NCI-H1092 (cell line): ENCODE results near the gene LASP1.
"Not testable (repeated sequence)": the region's sequence is repeated elsewhere in the genome, so short reads cannot be mapped to it uniquely, and the experiment has no call there.

Source experiments
- DNase-seq: peaks from one replicate; lab custom pipeline; 2025; lab: John Stamatoyannopoulos, UW

The LASP1 gene

GRCh38 chr17:38939987-38940386 is 70.1 kb downstream of the LASP1 start:
- DNase-seq, result no peak

- DNase-seq, result no peak
These were observed 70.5 kb downstream of the LASP1 start for GRCh38 chr17:38940404-38940803.

GRCh38 chr17:38942696-38943334 is 73.0 kb downstream of the LASP1 start:
- no peak for DNase-seq

- no peak for DNase-seq
These were observed 73.7 kb downstream of the LASP1 start for GRCh38 chr17:38943607-38944006.

GRCh38 chr17:38947189-38947588 is 77.3 kb downstream of the LASP1 start:
- DNase-seq, result no peak

GRCh38 chr17:38953800-38954199 is 83.9 kb downstream of the LASP1 start:
- DNase-seq, result not testable (repeated sequence)

GRCh38 chr17:38958326-38958725 is 88.5 kb downstream of the LASP1 start:
- DNase-seq, result no peak

GRCh38 chr17:38958756-38959155 is 88.9 kb downstream of the LASP1 start:
- DNase-seq, result no peak

- no peak for DNase-seq
These were observed 89.7 kb downstream of the LASP1 start for GRCh38 chr17:38959508-38959907.

- DNase-seq, result no peak
These were observed 90.5 kb downstream of the LASP1 start for GRCh38 chr17:38960402-38960801.

GRCh38 chr17:38961413-38961812 is 91.6 kb downstream of the LASP1 start:
- DNase-seq, result no peak

- DNase-seq, result no peak
These were observed 97.5 kb downstream of the LASP1 start, which contains the start of gene FBXO47 for GRCh38 chr17:38967290-38967738. Gene FBXO47 (minus strand): TSS chr17:38967403. CDS start chr17:38963025, 4,378 bp downstream.

GRCh38 chr17:38969281-38969680 is 99.4 kb downstream of the LASP1 start:
- no peak for DNase-seq

- no peak for DNase-seq
These were observed 100.3 kb downstream of the LASP1 start for GRCh38 chr17:38970128-38970527.

GRCh38 chr17:38970804-38971203 is 100.9 kb downstream of the LASP1 start:
- no peak for DNase-seq
